ENCODE results near the gene PIP4K2C. TPM values are rescaled to one million over a fixed set of nuclear protein-coding genes. Genes with fewer than 3 reads are reported as not detected.
A peak's percentile ranks its signal among the peaks of the same experiment; 100 is the strongest.

The PIP4K2C gene
- total and polyA plus RNA-seq, 7 experiments from 2014 or later, result 18.5 to 29.7 (median 21.9) TPM

GRCh38 chr12:57620245-57620935 is 29.4 kb downstream of the PIP4K2C start:
- peak overlapping the region; percentile 54 for H3K4me3 ChIP-seq (ENCODE audit: low read length)
- ATAC-seq, result no peak
- H3K27ac ChIP-seq (ENCODE audit: low read depth, low read length), result no peak overlapping the region
- no peaks in the 10 kb centered on the region for H3K36me3 ChIP-seq (ENCODE audit: control insufficient read depth in 2 of 3, insufficient read depth in 3 of 3, low read length in 3 of 3)
- ChIA-PET CTCF (interaction anchor here (0.9 to 4.0 kb wide), 11 partner anchors 8 to 162 kb away, joined by 3 to 72 read pairs (median 3); partner anchors contain the start of genes DTX3 and GLI1), POLR2A (interaction anchor here (0.6 to 1.7 kb wide), 7 partner anchors 10 to 1613 kb away, joined by 3 to 8 read pairs (median 3); partner anchors contain the start of genes ARHGEF25 and PIP4K2C)
- H3K4me1 ChIP-seq (ENCODE audit: control insufficient read depth in 2 of 2, insufficient read depth in 2 of 2, low read length in 2 of 2), result peaks cover 20 to 30% of the 10 kb centered on the region in 2 donors
- H3K27ac Mint-ChIP-seq, result peak overlapping the region in 2 of 9 donors; percentile 21 to 32
- peaks cover 11 to 41% of the 10 kb centered on the region in 2 donors for H3K27me3 ChIP-seq (ENCODE audit: control insufficient read depth in 2 of 2, insufficient read depth in 2 of 2, low read length in 2 of 2)
- H3K36me3 Mint-ChIP-seq, result peaks cover 0 to 5% (median 0%) of the 10 kb centered on the region in 5 donors
- peaks cover 19 to 33% (median 30%) of the 10 kb centered on the region in 7 donors for H3K4me1 Mint-ChIP-seq
- intact Hi-C loops (cut with micrococcal nuclease), result loop anchor here (2.0 to 10.0 kb wide), 3 partner anchors 14 to 376 kb away; partner anchors contain the start of gene PIP4K2C (in 1 of the 2)
- no peaks in the 10 kb centered on the region for H3K9me3 Mint-ChIP-seq
- peak overlapping the region; percentile 59 to 87 (median 80) for H3K4me3 Mint-ChIP-seq
- no peak for DNase-seq
- no peaks in the 10 kb centered on the region for H3K9me3 ChIP-seq (ENCODE audit: control insufficient read depth in 2 of 3, low read length in 3 of 3)
- H3K27me3 Mint-ChIP-seq, result peaks cover 74 to 98% (median 86%) of the 10 kb centered on the region in 5 donors

GRCh38 chr12:57620936-57621496 is 30.0 kb downstream of the PIP4K2C start:
- ChIA-PET POLR2A (interaction anchor here (1.2 to 1.7 kb wide), 3 partner anchors 30 to 40 kb away, joined by 3 to 8 read pairs (median 4); partner anchors contain the start of gene PIP4K2C), CTCF (interaction anchor here (0.9 to 4.0 kb wide), 11 partner anchors 9 to 162 kb away, joined by 3 to 72 read pairs (median 3); partner anchors contain the start of genes DTX3 and GLI1)
- Histone ChIP-seq H3K27ac (ENCODE audit: low read depth, low read length) (no peak overlapping the region), H3K36me3 (ENCODE audit: control insufficient read depth in 2 of 3, insufficient read depth in 3 of 3, low read length in 3 of 3) (no peaks in the 10 kb centered on the region), H3K4me1 (ENCODE audit: control insufficient read depth in 2 of 2, insufficient read depth in 2 of 2, low read length in 2 of 2) (peaks cover 20 to 30% of the 10 kb centered on the region in 2 donors), H3K4me3 (ENCODE audit: low read length) (peak overlapping the region; percentile 54), H3K27me3 (ENCODE audit: control insufficient read depth in 2 of 2, insufficient read depth in 2 of 2, low read length in 2 of 2) (peaks cover 13 to 44% of the 10 kb centered on the region in 2 donors), H3K9me3 (ENCODE audit: control insufficient read depth in 2 of 3, low read length in 3 of 3) (no peaks in the 10 kb centered on the region)
- Mint-ChIP-seq H3K9me3 (no peaks in the 10 kb centered on the region), H3K4me1 (peaks cover 19 to 33% (median 30%) of the 10 kb centered on the region in 7 donors), H3K27me3 (peaks cover 81 to 100% (median 86%) of the 10 kb centered on the region in 5 donors), H3K27ac (peak overlapping the region in 1 of 9 donors; percentile 21), H3K36me3 (peaks cover 0 to 5% (median 0%) of the 10 kb centered on the region in 5 donors), H3K4me3 (peak overlapping the region; percentile 59 to 87 (median 80))
- DNase-seq, result peak in 2 of 9 donors; percentile 32 to 35
- peak; percentile 25 for ATAC-seq
- intact Hi-C loops (cut with micrococcal nuclease), result loop anchor here (1.0 to 10.0 kb wide), 6 partner anchors 14 to 376 kb away; partner anchors contain the start of genes GLI1 (in 2 of the 2), MBD6 (in 1 of the 2) and PIP4K2C (in 1 of the 2)

- no peaks in the 10 kb centered on the region for H3K9me3 ChIP-seq (ENCODE audit: control insufficient read depth in 2 of 3, low read length in 3 of 3)
- peak; percentile 76 for ATAC-seq
- CTCF ChIA-PET, result interaction anchor here (0.6 to 4.0 kb wide), 12 partner anchors 9 to 284 kb away, joined by 3 to 72 read pairs (median 3); partner anchors contain the start of gene GLI1
- peak overlapping the region; percentile 54 for H3K4me3 ChIP-seq (ENCODE audit: low read length)
- no peak overlapping the region for H3K27ac ChIP-seq (ENCODE audit: low read depth, low read length)
- peaks cover 20 to 30% of the 10 kb centered on the region in 2 donors for H3K4me1 ChIP-seq (ENCODE audit: control insufficient read depth in 2 of 2, insufficient read depth in 2 of 2, low read length in 2 of 2)
- intact Hi-C loops (cut with micrococcal nuclease), result loop anchor here (1.0 to 10.0 kb wide), 6 partner anchors 15 to 377 kb away; partner anchors contain the start of genes GLI1 (in 2 of the 2), MBD6 (in 1 of the 2) and PIP4K2C (in 1 of the 2)
- peak in 7 of 9 donors; percentile 35 to 75 (median 44) for DNase-seq
- no peaks in the 10 kb centered on the region for H3K36me3 ChIP-seq (ENCODE audit: control insufficient read depth in 2 of 3, insufficient read depth in 3 of 3, low read length in 3 of 3)
- no peaks in the 10 kb centered on the region for H3K9me3 Mint-ChIP-seq
- POLR2A ChIA-PET, result interaction anchor here (0.5 to 1.7 kb wide), 4 partner anchors 38 to 309 kb away, joined by 3 to 5 read pairs (median 4); no protein-coding TSS in a partner anchor
- peaks cover 19 to 33% (median 30%) of the 10 kb centered on the region in 7 donors for H3K4me1 Mint-ChIP-seq
- peak overlapping the region; percentile 59 to 87 (median 80) for H3K4me3 Mint-ChIP-seq
- peaks cover 0 to 5% (median 0%) of the 10 kb centered on the region in 5 donors for H3K36me3 Mint-ChIP-seq
- H3K27ac Mint-ChIP-seq, result no peak overlapping the region
- peaks cover 17 to 50% of the 10 kb centered on the region in 2 donors for H3K27me3 ChIP-seq (ENCODE audit: control insufficient read depth in 2 of 2, insufficient read depth in 2 of 2, low read length in 2 of 2)
- H3K27me3 Mint-ChIP-seq, result peaks cover 86 to 100% (median 87%) of the 10 kb centered on the region in 5 donors
Observed at GRCh38 chr12:57621497-57622292, 30.7 kb downstream of the PIP4K2C start.

DNA sequence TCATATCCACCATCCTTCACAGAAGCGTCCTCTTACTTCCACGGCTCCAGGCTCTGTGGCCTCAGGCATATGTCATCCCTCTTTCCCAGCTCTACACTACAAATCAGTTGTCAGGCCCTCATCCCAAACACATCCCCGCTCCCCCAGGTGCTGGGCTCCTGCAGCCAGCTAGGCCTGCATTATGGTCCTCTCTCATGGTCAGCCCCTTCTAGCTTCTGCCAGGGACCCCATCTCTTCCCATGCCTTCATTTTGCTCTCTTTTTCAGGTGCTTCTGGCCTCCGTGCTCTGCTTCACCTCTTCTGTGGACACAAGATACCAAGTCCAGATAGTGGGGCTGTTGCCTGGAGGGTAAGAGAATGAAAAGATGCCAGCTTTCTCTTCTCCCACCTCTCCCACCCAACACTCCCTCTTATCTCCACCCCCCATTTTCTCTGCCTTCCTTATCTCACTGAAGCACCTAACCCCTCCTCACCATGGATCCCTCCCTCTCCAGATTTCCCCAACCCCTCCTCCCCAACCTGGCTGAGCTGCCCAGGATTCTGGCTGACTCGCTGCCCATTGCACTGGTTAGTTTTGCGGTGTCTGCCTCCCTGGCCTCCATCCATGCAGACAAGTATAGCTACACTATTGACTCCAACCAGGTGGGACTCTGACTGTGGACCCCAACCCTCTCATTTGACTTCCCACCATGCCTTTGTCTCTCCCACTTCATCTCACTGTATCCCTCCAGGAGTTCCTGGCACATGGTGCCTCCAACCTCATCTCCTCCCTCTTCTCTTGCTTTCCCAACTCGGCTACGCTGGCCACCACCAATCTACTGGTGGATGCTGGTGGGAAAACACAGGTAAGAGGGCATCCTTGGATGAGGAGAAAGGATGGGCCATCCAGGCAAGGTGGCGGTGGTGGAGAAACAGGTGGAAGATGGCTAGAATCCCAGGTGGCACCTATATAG is 31.6 kb downstream of the PIP4K2C start:
- H3K27ac ChIP-seq (ENCODE audit: low read depth, low read length), result no peak overlapping the region
- CTCF ChIA-PET, result interaction anchor here (0.6 to 4.0 kb wide), 5 partner anchors 39 to 283 kb away, joined by 3 to 72 read pairs (median 4); no protein-coding TSS in a partner anchor
- Mint-ChIP-seq H3K4me1 (peaks cover 21 to 38% (median 30%) of the 10 kb centered on the region in 7 donors), H3K9me3 (no peaks in the 10 kb centered on the region), H3K27ac (no peak overlapping the region), H3K36me3 (peaks cover 0 to 5% (median 0%) of the 10 kb centered on the region in 5 donors), H3K4me3 (peak overlapping the region in 9 of 10 donors; percentile 8 to 87 (median 79)), H3K27me3 (peaks cover 82 to 99% (median 88%) of the 10 kb centered on the region in 5 donors)
- intact Hi-C loops (cut with micrococcal nuclease), result loop anchor here in 1 of 2 donors (10.0 kb wide), 1 partner anchor 378 kb away; no protein-coding TSS in a partner anchor
- POLR2A ChIA-PET, result interaction anchor here (1.0 kb wide), 1 partner anchor 39 kb away, joined by 5 read pairs; no protein-coding TSS in a partner anchor
- peak in 1 of 9 donors; percentile 16 for DNase-seq
- no peak overlapping the region for H3K4me3 ChIP-seq (ENCODE audit: low read length)
- peaks cover 17 to 54% of the 10 kb centered on the region in 2 donors for H3K27me3 ChIP-seq (ENCODE audit: control insufficient read depth in 2 of 2, insufficient read depth in 2 of 2, low read length in 2 of 2)
- H3K9me3 ChIP-seq (ENCODE audit: control insufficient read depth in 2 of 3, low read length in 3 of 3), result no peaks in the 10 kb centered on the region
- no peaks in the 10 kb centered on the region for H3K36me3 ChIP-seq (ENCODE audit: control insufficient read depth in 2 of 3, insufficient read depth in 3 of 3, low read length in 3 of 3)
- peaks cover 20 to 30% of the 10 kb centered on the region in 2 donors for H3K4me1 ChIP-seq (ENCODE audit: control insufficient read depth in 2 of 2, insufficient read depth in 2 of 2, low read length in 2 of 2)
- ATAC-seq, result no peak

DNA sequence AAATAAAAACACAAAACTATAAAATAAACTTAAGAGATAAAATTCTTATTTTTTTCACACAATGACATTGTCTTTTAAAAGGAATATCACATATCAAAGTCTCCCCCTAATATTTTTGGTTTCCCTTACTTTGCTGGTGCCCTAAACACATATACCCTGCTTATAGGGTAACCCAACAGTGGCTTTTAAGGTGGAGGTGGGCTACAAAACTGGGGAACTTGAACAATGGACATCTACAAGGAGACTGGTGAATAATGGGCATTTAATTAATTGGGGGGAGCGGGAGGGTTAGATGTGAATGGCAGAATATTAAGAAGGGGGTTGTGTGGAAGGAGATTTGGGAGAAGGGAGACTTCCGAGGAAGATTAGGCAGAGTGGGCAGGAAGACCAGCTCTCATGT is 32.4 kb downstream of the PIP4K2C start:
- peaks cover 17 to 57% of the 10 kb centered on the region in 2 donors for H3K27me3 ChIP-seq (ENCODE audit: control insufficient read depth in 2 of 2, insufficient read depth in 2 of 2, low read length in 2 of 2)
- H3K4me3 Mint-ChIP-seq, result no peak overlapping the region
- intact Hi-C loops (cut with micrococcal nuclease), result loop anchor here in 1 of 2 donors (10.0 kb wide), 1 partner anchor 379 kb away; no protein-coding TSS in a partner anchor
- H3K4me1 ChIP-seq (ENCODE audit: control insufficient read depth in 2 of 2, insufficient read depth in 2 of 2, low read length in 2 of 2), result peaks cover 20 to 30% of the 10 kb centered on the region in 2 donors
- H3K4me3 ChIP-seq (ENCODE audit: low read length), result no peak overlapping the region
- no peaks in the 10 kb centered on the region for H3K36me3 ChIP-seq (ENCODE audit: control insufficient read depth in 2 of 3, insufficient read depth in 3 of 3, low read length in 3 of 3)
- ATAC-seq (no peak), DNase-seq (no peak)
- H3K27ac ChIP-seq (ENCODE audit: low read depth, low read length), result no peak overlapping the region
- ChIA-PET POLR2A (no interaction called here), CTCF (interaction anchor here (0.7 to 1.7 kb wide), 3 partner anchors 40 to 165 kb away, joined by 3 to 8 read pairs (median 6); no protein-coding TSS in a partner anchor)
- no peaks in the 10 kb centered on the region for H3K9me3 Mint-ChIP-seq
- H3K36me3 Mint-ChIP-seq, result peaks cover 0 to 5% (median 0%) of the 10 kb centered on the region in 5 donors
- no peaks in the 10 kb centered on the region for H3K9me3 ChIP-seq (ENCODE audit: control insufficient read depth in 2 of 3, low read length in 3 of 3)
- H3K27me3 Mint-ChIP-seq, result peaks cover 81 to 99% (median 86%) of the 10 kb centered on the region in 5 donors
- H3K4me1 Mint-ChIP-seq, result peaks cover 23 to 44% (median 30%) of the 10 kb centered on the region in 7 donors
- no peak overlapping the region for H3K27ac Mint-ChIP-seq
